ENCODE results near the gene HSBP1L1.
"Not testable (repeated sequence)": the region's sequence is repeated elsewhere in the genome, so short reads cannot be mapped to it uniquely, and the experiment has no call there.

The HSBP1L1 gene

DNA sequence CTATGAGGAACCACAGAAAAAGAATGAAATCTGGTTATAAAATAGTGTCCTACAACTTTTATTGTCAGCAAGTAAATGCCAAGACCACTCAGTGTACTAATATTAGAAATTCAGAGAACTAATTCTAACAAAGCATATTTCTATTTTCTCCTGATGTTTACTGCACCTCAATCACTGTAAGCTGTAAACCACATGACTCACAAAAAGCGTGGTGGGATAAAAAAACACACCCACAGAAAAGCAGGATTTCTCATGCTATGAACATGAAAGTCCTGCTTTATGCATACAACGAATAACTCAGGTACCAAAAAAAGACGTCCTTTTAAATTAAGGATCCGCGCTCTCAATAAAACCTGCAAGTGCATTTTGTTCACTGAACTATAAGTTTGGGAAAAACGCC, 23.1 kb downstream of the HSBP1L1 start:
- DNase-seq: no peak

- peak; percentile 47 for DNase-seq
Observed at GRCh38 chr18:79988071-79988450, 23.6 kb downstream of the HSBP1L1 start.

DNA sequence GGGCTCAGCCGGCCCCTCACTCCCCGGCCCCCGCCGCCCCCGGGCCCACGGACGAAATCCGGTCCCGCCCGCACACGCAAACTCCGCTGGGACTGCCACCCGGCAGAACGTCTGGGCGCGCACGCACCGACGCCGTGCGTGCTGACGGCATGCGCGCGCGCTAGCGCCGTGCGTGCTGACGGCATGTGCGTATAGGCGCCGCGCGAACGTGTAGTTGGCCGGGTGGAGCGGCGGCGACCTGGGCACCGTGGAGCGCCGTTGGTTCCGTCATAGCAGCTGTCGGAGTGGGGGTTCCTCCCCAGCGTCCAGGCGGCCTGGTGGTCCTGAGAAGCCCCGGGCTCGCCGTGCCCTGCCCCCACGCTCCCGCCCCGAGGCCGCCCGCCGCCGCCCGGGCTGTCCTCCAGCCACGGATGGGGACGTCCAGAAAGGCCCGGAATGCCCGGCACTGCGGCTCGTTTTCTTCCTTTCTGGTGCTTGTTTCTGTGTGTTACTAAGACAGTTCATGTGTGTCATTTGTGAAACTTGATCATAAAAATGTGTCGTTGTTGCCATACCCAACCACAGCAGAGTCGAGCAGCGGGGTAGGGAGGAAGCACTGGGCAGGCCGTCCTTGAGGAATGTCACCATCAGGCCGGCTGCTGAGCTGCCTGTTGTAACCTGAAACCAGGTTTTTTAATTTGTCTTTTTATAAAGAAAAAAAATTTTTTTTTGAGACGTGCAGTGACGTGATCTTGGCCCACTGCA, 24.2 kb downstream of the HSBP1L1 start, which contains the start of gene TXNL4A:
Gene TXNL4A, minus strand, starts transcription at position 113 of the 744 bp plus-strand sequence. CDS start 171 bp downstream, outside the sequence.
- DNase-seq: peak; percentile 76

DNA sequence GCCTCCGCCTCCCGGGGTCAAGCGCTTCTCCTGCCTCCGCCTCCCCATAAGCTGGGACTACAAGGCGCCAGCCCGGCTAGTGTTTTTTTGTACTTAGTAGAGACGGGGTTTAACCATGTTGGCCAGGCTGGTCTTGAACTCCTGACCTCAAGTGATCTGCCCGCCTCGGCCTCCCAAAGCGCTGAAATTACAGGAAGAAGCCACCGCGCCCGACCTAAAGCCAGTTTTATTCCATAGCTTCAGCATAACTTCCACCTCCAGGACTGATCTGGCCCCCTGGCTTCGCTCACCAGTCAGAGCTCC, 24.7 kb downstream of the HSBP1L1 start:
- DNase-seq: no peak

- DNase-seq: no peak
Observed at GRCh38 chr18:79991494-79991893, 27.1 kb downstream of the HSBP1L1 start.

DNA sequence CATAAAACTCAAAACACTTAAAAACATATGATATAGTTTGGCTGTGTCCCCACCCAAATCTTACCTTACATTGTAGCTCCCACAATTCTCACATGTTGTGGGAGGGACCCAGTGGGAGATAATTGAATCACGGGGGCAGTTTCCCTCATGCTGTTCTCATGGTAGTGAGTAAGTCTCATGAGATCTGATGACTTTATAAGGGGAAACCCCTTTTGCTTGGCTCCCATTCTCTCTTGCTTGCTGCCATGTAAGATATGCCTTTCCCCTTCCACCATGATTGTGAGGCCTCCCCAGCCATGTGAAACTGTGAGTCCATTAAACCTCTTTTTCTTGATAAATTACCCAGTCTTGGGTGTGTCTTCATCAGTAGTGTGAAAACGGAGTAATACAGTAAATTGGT, 35.3 kb downstream of the HSBP1L1 start:
- not testable (repeated sequence) for DNase-seq

DNA sequence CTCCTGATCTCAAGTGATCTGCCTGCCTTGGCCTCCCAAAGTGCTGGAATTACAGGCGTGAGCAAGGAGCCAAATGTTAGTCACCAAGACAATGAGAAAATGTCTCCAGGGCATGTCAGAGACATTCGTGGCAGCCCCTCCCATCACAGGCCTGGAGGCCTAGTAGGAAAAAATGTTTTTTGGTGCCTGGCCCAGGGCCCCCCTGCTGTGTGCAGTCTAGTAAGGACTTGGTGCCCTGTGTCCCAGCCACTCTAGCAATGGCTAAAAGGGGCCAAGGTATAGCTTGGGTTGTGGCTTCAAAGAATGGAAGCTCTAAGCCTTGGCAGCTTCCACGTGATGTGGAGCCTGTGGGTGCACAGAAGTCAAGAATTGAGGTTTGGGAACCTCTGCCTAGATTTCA, 36.4 kb downstream of the HSBP1L1 start:
- no peak for DNase-seq

- DNase-seq: no peak
Observed at GRCh38 chr18:80002468-80002867, 38.0 kb downstream of the HSBP1L1 start.

DNA sequence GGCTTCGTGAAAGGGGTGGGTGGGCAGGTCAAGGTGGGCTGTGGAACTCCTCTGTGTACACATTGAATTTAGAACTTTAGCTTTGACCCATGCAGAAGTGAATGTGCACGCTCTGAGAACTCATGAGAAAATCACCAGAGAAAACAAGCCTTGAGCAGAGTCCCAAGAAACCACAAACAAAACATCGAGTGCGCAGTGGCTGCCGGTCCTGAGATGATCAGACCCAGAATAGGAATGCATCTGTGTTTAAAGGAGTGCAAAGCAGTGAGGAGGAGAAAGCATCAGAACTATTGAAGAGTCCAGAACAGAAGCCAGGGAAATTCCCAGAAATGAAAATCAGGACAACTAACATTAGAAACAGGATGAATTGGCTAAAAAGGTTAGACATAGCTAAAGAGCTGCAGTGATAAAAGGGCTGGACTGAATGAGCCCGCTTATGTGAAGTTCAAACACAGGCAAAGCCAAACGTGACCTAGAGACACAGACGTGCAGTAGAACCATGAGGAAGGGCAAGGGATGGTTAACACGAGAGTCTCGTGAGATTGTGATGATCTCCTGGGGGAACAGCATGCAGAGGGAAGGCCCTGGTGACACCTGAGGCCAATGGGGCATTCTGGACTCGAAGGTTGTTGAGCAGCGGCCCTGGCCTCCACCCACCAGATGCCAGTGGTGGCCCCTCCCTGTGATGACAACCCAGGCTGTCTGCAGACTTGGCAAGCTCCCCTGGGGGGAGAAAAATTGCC, 40.3 kb downstream of the HSBP1L1 start:
- no peak for DNase-seq

DNA sequence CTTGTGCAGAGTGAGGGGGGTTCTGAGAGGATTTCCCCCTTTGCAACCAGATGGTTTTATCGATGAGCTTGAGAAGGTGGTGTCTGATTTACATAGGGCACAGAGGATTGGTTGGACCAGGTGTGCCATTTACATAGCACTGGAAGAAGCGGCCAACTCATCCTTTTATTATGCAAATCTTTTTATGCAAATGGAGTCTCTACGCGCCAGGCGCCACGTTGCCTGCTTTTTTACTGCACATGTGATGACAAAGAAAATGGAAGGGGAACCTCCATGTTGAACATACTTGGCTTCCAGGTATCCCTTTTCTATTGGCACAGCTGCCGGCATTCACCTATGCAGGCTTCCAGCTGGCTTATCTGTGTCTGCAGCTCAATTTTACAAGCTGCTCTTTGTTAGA, 42.3 kb downstream of the HSBP1L1 start:
- DNase-seq: no peak

- DNase-seq: no peak
Observed at GRCh38 chr18:80009661-80010550, 45.5 kb downstream of the HSBP1L1 start.

GRCh38 chr18:80010551-80010906, 46.1 kb downstream of the HSBP1L1 start:
- no peak for DNase-seq

GRCh38 chr18:80011496-80012137, 47.2 kb downstream of the HSBP1L1 start:
- not testable (repeated sequence) for DNase-seq

- DNase-seq: no peak
Observed at GRCh38 chr18:80012714-80013113, 48.3 kb downstream of the HSBP1L1 start.
